SHP77 (cell line): ENCODE data around the gene SPATA25.
A peak's percentile ranks its signal among the peaks of the same experiment; 100 is the strongest.

Experiments used
- DNase-seq, 2 experiments: peaks; one replicate each; lab custom pipeline; 2025; lab: John Stamatoyannopoulos, UW

The SPATA25 gene

DNA sequence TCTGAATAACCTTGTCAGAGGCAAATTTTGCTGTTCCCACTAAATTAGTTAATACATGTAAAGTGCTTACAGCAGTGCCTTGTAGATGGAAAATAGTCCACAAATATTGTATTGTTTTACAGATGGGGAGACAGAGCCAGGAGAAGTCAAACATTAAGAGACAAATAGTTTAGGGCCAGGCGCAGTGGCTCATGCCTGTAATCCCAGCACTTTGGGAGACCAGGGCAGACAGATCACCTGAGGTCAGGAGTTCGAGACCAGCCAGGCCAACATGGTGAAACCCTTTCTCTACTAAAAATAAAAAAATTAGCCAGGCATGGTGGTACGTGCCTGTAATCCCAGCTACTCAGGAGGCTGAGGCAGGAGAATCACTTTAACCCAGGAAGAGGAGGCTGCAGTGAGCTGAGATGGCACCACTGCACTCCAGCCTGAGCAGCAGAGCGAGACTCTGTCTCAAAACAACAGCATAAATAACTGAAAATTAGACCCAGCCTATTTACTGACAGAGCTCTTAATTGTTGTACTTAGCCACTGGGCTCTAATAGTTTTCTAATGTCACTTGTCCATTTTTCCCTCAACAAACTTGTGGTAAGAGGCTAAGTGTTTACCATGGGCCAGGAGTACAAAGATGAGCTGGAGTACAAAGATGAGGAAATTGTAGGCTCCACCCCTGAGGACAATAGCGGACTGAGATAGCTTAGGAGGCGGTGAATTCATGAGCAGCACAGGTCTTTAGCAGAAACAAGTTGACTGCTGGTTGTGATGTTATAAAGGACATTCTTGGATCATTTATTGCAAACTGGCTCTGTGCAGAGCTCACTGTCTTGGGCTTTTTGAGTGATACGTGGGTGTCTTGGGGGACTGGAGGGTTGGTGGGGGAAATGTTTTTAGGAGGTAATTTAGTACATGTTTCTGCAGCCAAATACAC, 23.6 kb downstream of the SPATA25 start:
- no peak for DNase-seq

DNA sequence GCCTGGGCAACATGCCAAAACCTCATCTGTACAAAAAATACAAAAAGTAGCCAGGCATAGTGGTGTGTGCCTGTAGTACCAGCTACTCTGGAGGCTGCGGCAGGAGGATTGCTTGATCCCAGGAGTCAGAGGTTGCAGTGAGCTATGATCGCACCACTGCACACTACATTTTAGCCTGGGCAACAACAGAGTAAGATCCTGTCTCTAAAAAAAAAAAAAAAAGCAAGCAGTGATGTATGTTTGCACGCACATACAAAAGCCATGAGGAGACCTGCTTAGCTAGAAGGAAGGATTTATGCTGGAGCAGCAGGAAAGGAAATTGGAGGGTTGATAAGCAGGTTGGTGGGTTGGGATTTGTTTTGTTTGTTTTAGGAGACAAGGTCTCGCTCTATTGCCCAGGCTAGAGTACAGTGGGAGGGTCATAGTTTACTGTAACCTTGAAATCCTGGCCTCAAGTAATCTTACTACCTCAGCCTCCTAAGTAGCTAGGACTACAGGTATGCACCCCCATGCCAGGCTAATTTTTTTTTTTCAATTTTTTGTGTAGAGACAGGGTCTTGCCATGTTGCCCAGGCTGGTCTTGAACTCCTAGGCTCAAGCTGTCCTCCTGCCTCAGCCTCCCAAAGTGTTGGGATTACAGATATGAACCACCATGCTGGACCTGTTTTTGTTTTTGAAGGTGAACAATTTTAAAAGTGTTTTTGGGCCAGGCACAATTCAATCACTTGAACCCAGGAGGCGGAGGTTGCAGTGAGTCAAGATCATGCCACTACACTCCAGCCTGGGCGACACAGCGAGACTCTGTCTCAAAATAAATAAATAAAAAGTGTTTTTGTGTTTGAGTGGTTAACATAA, 26.0 kb downstream of the SPATA25 start:
- peak; percentile 53 to 61 for DNase-seq

DNA sequence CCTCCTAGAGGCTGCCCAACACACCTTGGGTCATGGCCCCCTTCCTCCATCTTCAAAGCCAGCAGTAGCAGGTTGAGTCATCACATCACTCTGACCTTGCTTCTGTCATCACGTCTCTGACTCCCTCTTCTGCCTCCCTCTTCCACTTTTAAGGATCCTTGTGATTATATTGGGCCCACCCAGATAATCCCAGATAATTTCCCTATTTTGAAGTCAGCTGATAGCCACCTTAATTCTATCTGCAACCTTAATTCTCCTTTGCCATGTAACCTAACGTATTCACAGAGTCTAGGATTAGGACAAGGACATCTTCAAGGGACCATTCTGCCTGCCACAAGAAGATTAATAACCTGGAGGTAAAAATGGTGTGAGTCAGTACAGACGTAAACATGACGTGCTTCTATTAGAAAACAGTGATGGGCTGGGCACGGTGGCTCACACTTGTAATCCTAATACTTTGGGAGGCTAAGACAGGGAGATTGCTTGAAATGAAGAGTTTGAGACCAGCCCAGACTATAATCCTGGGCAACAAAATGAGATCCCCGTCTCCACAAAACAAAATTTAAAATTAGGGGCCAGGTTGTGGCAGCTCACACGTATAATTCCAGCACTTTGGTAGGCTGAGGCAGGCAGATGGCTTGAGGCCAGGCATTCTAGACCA, 26.7 kb downstream of the SPATA25 start:
- peak; percentile 33 to 45 for DNase-seq

DNA sequence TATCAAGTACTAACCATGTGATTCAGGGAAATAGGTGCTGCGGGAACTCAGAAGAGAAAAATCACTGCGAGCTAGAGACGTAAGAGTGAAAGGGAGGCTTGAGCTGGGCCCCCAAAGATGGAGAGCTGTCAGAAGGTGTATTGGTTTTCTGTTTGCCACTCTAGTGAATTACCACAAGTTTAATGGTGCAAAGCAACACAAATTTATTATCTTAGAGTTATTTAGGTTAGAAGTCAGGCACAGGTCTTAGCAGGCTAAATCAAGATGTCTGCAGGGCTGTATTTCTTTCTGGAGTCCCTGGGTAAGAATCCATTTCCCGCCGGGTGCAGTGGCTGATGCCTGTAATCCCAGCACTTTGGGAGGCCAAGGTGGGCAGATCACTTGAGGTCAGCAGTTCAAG, 27.5 kb downstream of the SPATA25 start:
- no peak for DNase-seq

DNA sequence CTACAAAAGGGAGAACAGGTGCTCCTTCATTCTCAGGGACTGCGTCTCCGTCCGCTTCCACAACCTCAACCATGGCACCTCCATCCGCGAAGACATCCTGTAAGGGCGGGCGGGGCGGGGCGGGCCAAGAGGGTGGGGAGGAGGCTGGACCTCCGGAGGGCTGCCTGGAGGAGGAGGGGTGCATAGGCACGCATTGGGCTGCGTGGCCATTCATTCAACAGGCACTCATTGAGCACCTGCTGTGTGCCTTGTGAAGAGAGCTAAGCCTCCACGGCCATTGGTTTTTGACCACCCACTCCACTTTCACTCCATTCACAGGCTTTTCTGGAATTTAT, 29.6 kb downstream of the SPATA25 start:
- peak; percentile 26 to 57 for DNase-seq

DNA sequence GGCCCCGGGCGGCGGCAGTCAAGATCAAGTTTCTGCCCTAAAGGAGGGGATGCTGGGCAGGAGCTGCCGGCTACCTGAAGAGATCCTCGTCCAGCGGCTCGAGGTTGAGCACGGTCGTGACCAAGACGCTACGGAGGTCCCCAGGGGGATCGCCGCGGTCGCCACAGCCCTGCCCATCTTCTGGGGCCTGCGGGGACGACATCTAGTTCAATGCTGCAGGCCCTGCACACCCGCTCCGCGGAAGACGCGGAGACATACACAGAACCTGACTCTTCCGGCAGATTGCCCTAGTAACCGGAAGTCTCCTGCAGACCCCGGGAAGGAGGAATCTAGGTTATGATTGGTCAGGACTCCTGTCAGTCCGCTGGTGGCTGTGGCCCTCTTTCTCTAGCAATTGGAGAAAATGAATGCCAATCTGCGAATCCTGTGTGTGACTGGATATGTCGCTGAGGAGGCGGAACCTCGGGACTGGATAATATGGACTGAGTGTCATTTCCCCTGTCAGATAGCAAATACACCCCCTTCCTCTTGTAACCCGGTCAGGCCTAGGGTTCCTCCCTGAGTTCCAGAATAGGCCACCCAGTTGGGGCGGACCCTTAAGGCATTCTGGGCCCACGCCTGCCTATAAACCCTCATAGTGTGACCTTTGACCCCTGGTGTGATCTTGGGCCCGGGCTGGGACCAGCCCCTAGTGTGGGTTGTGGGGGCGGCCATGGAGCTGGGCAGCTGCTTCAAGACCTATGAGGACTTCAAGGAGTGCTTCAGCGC, 30.1 kb downstream of the SPATA25 start, which contains the start of the genes ACOT8 and ZSWIM3:
ACOT8 (minus strand) TSS at position 279 of the 768 bp plus-strand sequence; CDS start at position 202, 77 bp downstream.
ZSWIM3 (plus strand) TSS at position 501 of the 768 bp plus-strand sequence; CDS start at position 713, 212 bp downstream.
- peak; percentile 99 for DNase-seq

DNA sequence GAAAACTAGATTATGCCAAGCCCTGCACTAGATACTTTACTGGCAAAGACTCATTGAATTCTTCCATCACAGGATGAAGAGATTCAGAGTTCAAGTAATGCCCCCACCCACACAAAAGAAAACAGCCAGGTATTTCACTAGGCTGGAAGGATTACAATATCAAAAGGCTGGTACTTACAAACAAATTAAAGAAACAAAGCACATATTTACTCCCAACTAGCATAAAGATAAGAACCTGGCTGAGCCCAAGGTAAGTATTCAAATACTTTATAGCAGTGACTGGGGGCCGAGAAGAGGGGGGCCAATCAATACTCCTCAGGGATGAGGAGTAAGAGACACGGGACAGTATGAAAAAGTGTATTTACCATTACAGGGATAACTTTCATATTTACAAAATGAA, 33.9 kb downstream of the SPATA25 start:
- DNase-seq, result no peak

DNA sequence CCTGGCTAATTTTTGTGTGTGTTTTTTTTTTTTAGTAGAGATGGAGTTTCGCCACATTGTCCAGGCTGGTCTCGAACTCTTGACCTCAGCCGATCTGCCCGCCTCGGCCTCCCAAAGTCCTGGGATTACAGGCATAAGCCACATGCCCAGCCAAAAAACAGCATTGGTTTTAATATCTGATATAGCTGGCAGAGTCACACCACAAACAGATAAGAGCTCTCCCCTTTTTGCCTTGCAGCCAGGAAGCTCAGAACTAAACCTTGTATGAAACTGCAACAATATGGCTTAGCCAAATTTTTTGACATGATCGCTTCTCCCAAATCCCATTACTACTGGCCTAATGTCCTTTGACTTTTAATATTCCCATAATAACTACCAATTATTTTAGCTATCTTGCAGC, 35.1 kb downstream of the SPATA25 start:
- DNase-seq, result no peak

DNA sequence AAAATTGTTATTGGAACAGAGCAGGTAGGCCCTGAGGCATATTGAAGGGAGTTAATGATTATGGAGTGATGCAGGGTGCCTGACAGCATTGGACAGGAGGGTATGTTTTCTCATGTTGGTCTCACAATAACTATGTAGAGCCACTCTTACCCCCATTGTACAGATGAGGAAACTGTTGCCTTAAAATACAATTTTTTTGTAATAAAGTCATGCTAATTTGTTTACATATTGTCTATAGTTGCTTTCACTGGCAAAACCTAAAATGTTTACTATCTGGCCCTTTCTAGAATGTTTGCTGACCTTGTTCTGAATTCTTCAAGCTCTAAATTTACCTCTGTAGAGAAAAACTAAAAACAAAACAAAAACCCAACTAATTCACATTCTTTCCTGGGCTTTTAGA, 35.9 kb downstream of the SPATA25 start:
- DNase-seq, result no peak

DNA sequence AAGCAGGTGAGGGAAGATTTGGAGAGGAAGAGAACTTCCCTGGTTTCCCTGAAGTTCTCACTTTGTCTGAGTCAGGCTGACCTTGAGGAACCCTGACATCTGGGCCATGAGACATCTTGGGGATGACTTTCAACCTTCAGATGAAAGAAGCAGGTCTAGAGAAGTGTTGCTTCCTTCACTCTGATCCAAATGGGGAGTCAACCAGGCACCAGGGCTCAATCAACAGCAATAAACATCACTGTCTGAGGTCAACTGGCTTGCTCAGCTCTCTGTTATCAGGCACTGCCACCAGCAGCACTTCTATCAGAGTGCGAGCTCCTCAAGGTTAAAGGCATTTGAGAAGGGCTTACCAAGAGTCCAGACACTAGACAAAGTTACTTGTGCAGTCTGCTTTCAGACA, 36.5 kb downstream of the SPATA25 start:
- DNase-seq, result no peak

DNA sequence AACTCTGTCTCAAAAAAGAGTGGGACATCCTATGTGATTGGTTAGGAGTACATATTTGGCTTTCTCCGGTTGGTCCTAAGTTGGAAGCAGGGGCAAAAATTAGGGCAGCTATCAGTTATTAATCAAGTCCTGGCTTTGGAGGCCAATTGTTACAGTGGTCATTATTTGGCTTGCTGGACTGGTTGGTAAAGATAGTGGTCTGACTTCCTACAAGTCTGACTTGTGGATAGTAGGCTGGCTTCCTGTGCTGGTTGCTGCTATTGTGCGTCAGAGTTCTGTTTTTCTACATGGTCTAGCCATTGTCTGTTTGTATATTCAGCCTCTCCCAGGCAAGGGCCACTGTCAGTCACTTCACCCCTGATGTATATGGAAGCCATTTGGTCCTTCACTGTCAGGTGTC, 37.2 kb downstream of the SPATA25 start:
- no peak for DNase-seq

DNA sequence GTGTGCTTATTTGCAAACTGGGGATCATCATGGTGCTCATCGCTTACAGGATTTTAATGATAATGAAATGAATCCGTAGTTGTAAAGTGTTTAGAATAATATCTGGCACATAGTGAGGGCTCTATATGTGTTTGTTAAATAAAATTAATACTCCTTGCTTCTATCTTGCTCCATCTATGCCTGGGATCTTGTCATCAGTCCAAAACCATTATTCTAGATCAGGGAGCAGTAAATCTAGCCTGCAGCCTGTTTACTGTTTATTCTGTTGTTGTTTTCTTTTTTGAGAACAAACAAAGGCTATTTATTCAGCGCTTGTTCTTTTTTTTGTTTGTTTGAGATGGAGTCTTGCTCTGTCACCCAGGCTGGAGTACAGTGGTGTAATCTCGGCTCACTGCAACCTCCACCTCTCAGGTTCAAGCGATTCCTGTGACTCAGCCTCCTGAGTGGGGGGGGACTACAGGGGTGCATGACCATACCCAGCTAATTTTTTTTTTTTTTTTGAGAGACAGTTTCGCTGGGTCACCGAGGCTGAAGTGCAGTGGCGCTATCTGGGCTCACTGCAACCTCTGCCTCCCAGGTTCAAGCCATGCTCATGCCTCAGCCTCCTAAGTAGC, 38.3 kb downstream of the SPATA25 start:
- DNase-seq, result no peak

DNA sequence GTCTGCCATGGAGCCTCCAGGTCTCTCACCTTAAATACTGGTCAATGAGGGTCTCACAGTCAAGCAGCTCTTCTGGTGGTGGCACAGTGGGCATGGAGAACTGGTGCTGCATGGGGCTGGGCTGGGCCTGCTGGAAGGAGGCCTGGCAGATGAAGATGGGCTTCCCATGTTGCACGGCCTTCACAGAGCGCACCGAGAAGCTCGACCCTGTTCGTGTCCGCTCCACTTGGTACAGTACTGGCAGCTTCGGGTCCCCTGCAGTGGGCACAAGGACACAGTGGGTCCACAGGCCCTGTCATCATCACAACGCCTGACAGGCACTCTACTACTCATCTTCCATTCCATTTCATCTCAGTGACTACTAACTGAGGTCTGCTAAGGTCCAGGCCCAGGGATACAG, 39.0 kb downstream of the SPATA25 start:
- DNase-seq, result no peak

DNA sequence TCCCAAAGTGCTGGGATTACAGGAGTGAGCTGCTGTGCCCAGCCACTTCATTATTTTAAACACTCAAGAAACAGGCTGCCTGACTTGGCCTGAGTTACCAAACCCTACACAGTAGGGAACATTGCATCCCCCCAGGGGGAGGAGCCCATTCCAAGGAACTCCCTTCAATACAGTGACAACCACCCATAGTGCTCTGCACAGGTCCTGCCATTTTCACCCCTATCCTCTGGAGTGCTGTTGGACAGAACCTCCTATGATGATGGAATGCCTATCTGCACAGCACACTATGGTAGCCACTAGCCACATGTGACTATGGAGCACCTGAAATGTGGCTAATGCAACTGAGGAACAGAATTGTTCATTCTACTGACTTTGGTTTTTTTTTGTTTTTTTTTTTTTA, 42.0 kb downstream of the SPATA25 start:
- no peak for DNase-seq

DNA sequence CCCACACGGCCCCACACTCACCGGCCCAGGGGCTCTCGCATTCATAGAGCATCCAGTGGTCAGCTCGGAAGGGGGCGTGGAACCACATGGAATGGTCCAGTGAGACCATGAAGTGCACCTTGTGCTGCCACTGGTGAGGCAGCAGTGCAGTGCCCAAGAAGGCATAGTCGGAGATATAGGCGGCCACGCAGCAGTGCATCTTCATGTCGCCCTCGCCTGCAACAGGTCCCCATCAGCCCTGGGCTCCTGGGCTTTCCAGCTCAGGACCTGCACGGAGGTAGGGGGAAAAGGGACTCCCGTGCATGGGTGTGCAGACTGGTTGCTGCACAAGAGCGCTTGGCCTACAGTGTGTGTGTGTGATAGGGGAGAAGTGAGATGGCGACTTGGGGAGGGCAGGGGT, 43.9 kb downstream of the SPATA25 start:
- DNase-seq, result no peak

DNA sequence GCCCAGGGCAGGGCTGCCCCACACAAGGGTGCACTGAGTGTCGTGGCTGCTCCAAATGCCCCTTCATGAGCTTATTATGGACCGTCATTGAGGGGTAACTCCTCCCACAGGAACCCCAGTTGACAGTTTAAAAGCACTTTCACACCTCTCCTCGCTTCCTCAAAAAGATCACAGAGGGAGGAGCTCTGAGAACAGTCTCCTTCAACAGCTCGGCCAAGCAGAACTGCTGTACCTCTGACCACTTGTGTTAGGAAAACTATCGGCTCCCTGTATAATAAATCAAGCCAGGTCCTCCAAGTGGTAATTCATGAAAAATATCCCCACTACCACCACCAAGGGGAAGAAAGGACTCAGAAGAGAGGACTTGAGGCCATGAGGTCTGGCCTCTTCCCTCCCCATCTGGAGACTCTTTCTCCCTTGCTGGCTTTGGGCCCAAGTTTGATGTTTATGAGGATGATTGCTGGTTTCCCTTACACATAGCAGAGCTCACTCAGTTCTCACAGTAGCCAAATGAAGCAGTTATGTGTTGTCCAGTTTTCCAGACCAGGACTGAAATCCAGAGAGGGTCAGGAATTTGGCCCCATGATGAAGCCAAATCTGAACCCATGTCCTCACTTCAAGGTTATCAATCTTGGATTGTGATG, 45.1 kb downstream of the SPATA25 start:
- DNase-seq, result no peak

DNA sequence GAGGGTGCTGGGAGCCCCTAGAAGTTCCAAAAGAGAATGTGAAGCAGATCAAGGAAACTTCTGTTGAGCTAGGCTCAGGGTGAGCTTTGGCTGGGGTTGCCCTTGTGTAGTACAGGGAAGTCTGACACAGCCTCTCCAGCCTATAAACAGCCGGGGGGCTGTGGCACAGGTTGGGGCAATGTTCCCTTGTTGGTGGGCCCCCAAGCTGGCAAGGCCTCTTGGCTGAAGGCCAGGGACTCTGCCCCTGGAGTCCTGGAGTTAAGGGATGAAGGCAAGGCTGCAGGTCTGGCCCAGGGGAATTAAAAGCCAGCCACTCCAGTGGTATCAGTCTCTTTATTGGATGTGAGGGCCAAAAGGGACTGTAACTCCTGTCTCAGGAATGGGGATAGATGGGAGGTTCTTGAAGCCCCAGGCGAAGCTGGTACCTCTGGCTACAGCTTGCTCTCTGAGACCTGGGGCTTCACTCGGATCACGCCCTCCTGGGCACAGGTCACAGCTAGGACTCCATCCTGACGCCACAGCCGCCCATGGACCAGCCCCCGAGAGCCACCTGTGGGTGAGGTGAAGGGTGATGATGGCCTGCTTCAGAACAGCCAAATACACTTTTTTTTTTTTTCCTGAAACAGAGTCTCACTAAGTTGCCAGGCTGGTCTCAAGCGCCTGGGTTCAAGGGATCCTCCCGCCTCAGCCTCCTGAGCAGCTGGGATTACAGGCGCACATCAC, 45.9 kb downstream of the SPATA25 start:
- DNase-seq, result no peak

DNA sequence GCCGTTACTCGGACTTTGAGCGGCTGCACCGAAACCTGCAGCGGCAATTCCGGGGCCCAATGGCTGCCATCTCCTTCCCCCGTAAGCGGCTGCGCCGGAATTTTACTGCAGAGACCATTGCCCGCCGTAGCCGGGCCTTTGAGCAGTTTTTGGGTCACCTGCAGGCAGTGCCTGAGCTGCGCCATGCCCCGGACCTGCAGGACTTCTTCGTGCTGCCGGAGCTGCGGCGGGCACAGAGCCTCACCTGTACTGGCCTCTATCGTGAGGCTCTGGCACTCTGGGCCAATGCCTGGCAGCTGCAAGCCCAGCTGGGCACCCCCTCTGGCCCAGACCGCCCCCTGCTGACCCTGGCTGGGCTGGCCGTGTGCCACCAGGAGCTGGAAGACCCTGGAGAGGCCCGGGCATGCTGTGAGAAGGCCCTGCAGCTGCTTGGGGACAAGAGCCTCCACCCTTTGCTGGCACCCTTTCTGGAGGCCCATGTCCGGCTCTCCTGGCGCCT, 46.7 kb downstream of the SPATA25 start:
- no peak for DNase-seq

DNA sequence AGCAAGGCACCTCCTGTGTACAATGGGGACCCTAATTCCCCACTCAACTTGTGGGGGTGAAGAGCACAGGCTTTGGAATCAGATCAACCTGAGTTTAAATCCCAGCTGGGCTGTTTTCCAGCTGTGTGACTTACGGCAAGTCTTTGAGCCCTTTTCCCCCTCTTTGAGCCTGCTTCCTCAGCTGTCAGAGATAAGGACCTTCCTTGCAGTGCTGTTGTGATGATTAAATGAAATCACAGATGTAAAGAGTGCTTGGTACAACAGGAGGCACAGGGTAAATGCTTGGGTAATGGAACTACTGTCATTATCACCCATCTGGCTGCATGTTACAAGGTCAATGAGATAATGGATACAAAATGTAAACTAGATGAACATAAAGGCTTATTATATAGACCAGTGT, 50.6 kb downstream of the SPATA25 start:
- no peak for DNase-seq
